OCI-LY3 (cell line): Measurements from ENCODE around the gene SYTL1.

ENCODE experiments used
- H2AFZ ChIP-seq: fragments of 200-600, 300-600 bp; shearing (Covaris generic); 2 replicates; pipeline ENCODE4 v1.6.0; 2014; ENCODE audit warnings: antibody characterized with exemption, low read depth, low read length
- H3K27ac ChIP-seq: fragments of 200-600, 300-600 bp; sonication (generic); 2 replicates; pipeline ENCODE4 v1.5.1; 2014; ENCODE audit warnings: mild to moderate bottlenecking, low read length, moderate library complexity, mixed read lengths
- H3K27me3 ChIP-seq: fragments of 200-600, 300-600 bp; sonication (generic); 2 replicates; pipeline ENCODE4 v1.6.1; 2014; ENCODE audit warnings: low read depth, low read length, mixed read lengths
- H3K36me3 ChIP-seq: fragments of 200-600, 300-600 bp; sonication (generic); replicated peaks from 2 replicates; pipeline ENCODE3; 2014; ENCODE audit warnings: low read depth, low read length, mixed read lengths
- H3K4me1 ChIP-seq: fragments of 300-600, 200-600 bp; sonication (generic); 2 replicates; pipeline ENCODE4 v1.6.1; 2014; ENCODE audit warnings: low read length, mixed read lengths
- H3K4me2 ChIP-seq: fragments of 200-600, 300-600 bp; sonication (generic); 2 replicates; pipeline ENCODE4 v1.6.1; 2014; ENCODE audit warnings: low read length, mixed read lengths
- H3K4me3 ChIP-seq: fragments of 300-600, 200-600 bp; sonication (generic); 2 replicates; pipeline ENCODE4 v1.5.1; 2014; ENCODE audit warnings: antibody characterized with exemption, mild to moderate bottlenecking, low read length, moderate library complexity
- H3K79me2 ChIP-seq: fragments of 300-600, 200-600 bp; shearing (Covaris generic); 2 replicates; pipeline ENCODE4 v1.6.1; 2014; ENCODE audit warnings: mild to moderate bottlenecking, low read length, mixed read lengths
- H3K9ac ChIP-seq: fragments of 300-600, 200-600 bp; shearing (Covaris generic); 2 replicates; pipeline ENCODE4 v1.6.0; 2014; ENCODE audit warnings: mild to moderate bottlenecking, low read length, moderate library complexity
- H3K9me3 ChIP-seq: fragments of 200-600, 300-600 bp; shearing (Covaris generic); 2 replicates; pipeline ENCODE4 v1.6.1; 2014; ENCODE audit warnings: low read length, mixed read lengths; ENCODE audit not compliant: insufficient read depth
- H4K20me1 ChIP-seq: fragments of 200-600, 300-600 bp; sonication (generic); 2 replicates; pipeline ENCODE4 v1.6.1; 2016; ENCODE audit warnings: low read length, mixed read lengths; ENCODE audit not compliant: insufficient read depth
- EZH2phosphoT487 ChIP-seq: fragments of 200-600 bp; shearing (Covaris generic); IDR thresholded peaks from 2 replicates; pipeline ENCODE4 v1.6.1; 2018; ENCODE audit warnings: antibody characterized with exemption, mixed run types, low read depth
- TF ChIP-seq, protein P1 (sequence below): fragments of 200-600, 300-600 bp; sonication (generic); IDR thresholded peaks from 2 replicates; pipeline ENCODE4 v1.5.1; 2014; ENCODE audit warnings: antibody characterized with exemption, low read length, low read depth

Gene SYTL1

DNA sequence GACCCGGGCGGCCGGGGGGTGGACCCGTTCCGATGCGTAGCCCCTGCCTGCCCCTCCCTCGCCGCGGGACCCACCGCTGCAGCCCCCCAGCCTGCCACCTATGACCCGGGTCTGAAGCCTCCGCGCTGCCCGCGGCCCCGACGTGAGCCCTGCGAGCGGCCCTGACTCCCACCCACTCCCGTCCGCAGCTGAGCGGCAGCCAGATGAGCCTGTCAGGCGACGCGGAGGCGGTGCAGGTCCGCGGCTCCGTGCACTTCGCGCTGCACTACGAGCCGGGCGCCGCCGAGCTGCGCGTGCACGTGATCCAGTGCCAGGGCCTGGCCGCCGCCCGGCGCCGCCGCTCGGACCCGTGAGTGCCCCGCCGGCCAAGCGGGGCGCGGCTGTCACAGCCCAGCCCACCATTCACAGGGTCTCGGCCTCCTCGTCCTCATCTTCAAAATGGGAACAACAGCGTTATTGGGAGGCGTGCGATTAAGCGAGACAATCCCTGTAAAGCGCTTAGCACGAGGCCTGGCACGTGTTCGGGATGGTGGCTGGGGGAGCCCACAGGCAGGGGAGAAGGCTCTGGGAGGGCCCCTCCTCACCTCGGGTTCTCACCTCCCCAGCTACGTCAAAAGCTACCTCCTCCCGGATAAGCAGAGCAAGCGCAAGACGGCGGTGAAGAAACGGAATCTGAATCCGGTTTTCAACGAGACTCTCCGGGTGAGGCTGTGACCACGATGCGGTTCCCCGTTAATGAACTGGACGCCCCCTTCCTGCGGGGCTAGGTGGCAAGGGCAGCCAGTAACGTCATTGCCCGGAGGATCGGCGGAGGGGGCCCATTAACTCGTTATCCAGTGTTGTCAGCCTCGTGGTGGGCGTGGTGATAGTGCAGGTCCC is 8.2 kb downstream of the SYTL1 start:
- no peaks in the 10 kb centered on the region for H3K36me3 ChIP-seq
- H3K27me3 ChIP-seq = no peaks in the 10 kb centered on the region
- H4K20me1 ChIP-seq = no peaks in the 10 kb centered on the region
- no peaks in the 10 kb centered on the region for H3K9me3 ChIP-seq
- TF ChIP-seq EZH2phosphoT487 = no peak
- TF ChIP-seq, protein P1, sequence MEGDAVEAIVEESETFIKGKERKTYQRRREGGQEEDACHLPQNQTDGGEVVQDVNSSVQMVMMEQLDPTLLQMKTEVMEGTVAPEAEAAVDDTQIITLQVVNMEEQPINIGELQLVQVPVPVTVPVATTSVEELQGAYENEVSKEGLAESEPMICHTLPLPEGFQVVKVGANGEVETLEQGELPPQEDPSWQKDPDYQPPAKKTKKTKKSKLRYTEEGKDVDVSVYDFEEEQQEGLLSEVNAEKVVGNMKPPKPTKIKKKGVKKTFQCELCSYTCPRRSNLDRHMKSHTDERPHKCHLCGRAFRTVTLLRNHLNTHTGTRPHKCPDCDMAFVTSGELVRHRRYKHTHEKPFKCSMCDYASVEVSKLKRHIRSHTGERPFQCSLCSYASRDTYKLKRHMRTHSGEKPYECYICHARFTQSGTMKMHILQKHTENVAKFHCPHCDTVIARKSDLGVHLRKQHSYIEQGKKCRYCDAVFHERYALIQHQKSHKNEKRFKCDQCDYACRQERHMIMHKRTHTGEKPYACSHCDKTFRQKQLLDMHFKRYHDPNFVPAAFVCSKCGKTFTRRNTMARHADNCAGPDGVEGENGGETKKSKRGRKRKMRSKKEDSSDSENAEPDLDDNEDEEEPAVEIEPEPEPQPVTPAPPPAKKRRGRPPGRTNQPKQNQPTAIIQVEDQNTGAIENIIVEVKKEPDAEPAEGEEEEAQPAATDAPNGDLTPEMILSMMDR = no peak
- H3K4me3 ChIP-seq = no peak overlapping the region
- no peak overlapping the region for H2AFZ ChIP-seq
- H3K27ac ChIP-seq = no peak overlapping the region
- no peaks in the 10 kb centered on the region for H3K4me1 ChIP-seq
- H3K79me2 ChIP-seq = no peaks in the 10 kb centered on the region
- no peak overlapping the region for H3K9ac ChIP-seq
- H3K4me2 ChIP-seq = no peak overlapping the region

DNA sequence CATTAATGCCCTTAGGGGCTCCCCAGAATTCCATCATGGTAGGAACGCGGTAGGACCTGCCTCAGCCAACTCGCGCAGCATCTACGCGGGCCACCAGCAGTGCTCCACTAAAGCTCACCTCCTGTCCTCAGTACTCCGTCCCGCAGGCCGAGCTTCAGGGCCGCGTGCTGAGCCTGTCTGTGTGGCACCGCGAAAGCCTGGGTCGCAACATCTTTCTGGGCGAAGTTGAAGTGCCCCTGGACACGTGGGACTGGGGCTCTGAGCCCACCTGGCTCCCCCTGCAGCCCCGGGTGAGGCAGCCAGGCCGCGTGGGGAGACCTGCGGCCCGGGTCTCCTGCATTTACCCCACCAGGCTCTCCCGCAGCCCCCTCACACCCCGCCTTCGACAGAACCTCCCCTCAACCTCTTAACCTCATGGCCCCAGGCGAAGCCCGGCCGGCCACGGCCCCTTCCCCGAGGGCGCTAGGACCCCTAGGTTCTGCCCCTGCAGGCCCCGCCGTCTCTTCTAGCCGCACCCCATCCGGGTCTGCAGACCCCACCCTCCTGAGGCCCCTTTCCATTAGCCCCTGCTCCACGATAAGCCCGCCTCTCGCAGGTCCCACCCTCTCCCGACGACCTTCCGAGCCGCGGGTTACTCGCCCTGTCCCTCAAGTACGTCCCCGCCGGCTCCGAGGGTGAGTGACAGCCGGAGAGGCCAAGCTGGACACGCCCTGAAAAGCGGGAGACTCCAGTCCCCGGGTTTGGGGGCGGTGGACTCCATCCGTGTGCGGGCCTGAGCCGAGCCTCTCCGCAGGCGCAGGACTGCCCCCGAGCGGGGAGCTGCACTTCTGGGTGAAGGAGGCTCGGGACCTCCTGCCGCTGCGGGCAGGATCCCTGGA is 9.1 kb downstream of the SYTL1 start:
- Histone ChIP-seq H3K4me1 (no peaks in the 10 kb centered on the region), H2AFZ (no peak overlapping the region), H4K20me1 (no peaks in the 10 kb centered on the region), H3K4me2 (no peak overlapping the region), H3K27ac (no peak overlapping the region), H3K9ac (no peak overlapping the region), H3K4me3 (no peak overlapping the region), H3K36me3 (no peaks in the 10 kb centered on the region), H3K79me2 (no peaks in the 10 kb centered on the region), H3K27me3 (no peaks in the 10 kb centered on the region), H3K9me3 (no peaks in the 10 kb centered on the region)
- TF ChIP-seq EZH2phosphoT487 = no peak
- TF ChIP-seq, protein P1 = no peak

DNA sequence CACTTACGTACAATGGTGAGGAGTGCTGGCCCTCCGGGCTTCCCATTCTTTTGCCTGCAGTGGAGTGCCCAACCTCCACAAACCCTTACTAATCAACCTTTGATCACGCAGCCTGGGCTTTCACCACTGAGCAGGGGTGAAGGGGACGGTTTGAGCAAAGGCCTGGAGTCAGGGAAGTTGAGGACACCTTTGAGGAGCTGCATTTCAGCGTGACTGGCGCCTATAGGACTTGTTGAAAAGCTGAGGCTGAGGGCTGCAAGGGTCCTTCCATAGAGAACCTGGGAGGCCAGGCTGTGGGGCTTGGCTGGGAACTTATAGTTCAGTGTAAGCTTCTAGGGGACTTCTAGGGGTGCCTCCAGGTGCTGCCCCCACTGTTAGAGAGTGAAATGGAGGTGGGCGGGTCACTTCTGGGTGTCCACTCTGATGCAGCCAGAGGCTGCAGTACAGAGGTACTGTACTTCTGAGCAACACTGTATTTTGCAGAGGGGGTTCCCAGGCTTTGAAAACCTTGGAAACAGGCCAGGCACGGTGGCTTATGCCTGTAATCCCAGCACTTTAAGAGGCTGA is 9.8 kb downstream of the SYTL1 start:
- Histone ChIP-seq H3K79me2 (no peaks in the 10 kb centered on the region), H2AFZ (no peak overlapping the region), H4K20me1 (no peaks in the 10 kb centered on the region), H3K4me1 (peaks cover 5% of the 10 kb centered on the region), H3K4me2 (no peak overlapping the region), H3K27me3 (no peaks in the 10 kb centered on the region), H3K27ac (no peak overlapping the region), H3K36me3 (no peaks in the 10 kb centered on the region), H3K9ac (no peak overlapping the region), H3K4me3 (no peak overlapping the region), H3K9me3 (no peaks in the 10 kb centered on the region)
- TF ChIP-seq, protein P1 = no peak
- no peak for TF ChIP-seq EZH2phosphoT487

DNA sequence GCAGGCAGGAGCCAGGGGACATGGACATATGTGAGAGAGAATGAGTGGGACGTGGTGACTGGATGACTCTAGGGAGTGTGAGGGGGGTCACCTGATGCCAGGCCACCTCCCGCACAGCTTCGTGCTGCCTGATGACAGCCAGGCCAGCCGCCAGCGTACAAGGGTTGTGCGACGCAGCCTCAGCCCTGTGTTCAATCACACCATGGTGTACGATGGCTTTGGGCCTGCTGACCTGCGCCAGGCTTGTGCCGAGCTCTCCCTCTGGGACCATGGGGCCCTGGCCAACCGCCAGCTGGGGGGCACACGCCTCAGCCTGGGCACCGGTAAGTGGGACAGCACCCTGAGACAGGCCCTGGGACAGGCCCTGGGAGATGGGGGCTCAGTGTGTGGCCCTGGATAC is 11.3 kb downstream of the SYTL1 start:
- no peak overlapping the region for H3K9ac ChIP-seq
- no peaks in the 10 kb centered on the region for H3K79me2 ChIP-seq
- H3K36me3 ChIP-seq = no peaks in the 10 kb centered on the region

More for the DNA sequence above, 11.3 kb downstream of the SYTL1 start:
- no peak overlapping the region for H3K4me2 ChIP-seq
- no peak overlapping the region for H3K27ac ChIP-seq
- H3K4me3 ChIP-seq = no peak overlapping the region
- peaks cover 16% of the 10 kb centered on the region for H3K4me1 ChIP-seq
- H3K27me3 ChIP-seq = no peaks in the 10 kb centered on the region
- TF ChIP-seq, protein P1 = no peak
- TF ChIP-seq EZH2phosphoT487 = no peak
- no peak overlapping the region for H2AFZ ChIP-seq
- H4K20me1 ChIP-seq = no peaks in the 10 kb centered on the region
- H3K9me3 ChIP-seq = no peaks in the 10 kb centered on the region
